Kidney (tissue), 14 donors: ENCODE measurements around the gene RNF214. TPM values are rescaled to one million over a fixed set of nuclear protein-coding genes. Genes with fewer than 3 reads are reported as not detected.

Experiments
- DNase-seq, 5 donors: peaks; one replicate each; pipeline ENCODE4 v3.0.0-alpha.2; 2013 to 2020
- FAIRE-seq: peaks from 2 replicates; lab custom pipeline; 2012; peaks lifted over from hg19 to GRCh38; lab: Jason Lieb, UNC
- H3K27ac ChIP-seq, 2 donors: one replicate each; pipeline ENCODE4 v1.7.0; 2013; ENCODE audit warnings: low read depth in 2 of 2, low read length in 2 of 2, inconsistent platforms in 1 of 2
- H3K27me3 ChIP-seq: one replicate; pipeline ENCODE4 v1.7.1; 2013; ENCODE audit warnings: low read length, inconsistent platforms; ENCODE audit not compliant: control insufficient read depth, insufficient read depth
- H3K36me3 ChIP-seq, 3 donors: one replicate each; pipeline versions ENCODE4 v1.7.0 to v1.7.1; 2013; ENCODE audit warnings: low read length in 3 of 3, control low read depth in 1 of 3, inconsistent platforms in 1 of 3; ENCODE audit not compliant: insufficient read depth in 3 of 3, control insufficient read depth in 2 of 3
- H3K4me1 ChIP-seq, 3 donors: one replicate each; pipeline versions ENCODE4 v1.7.0 to v1.7.1; 2013; ENCODE audit warnings: low read length in 3 of 3, inconsistent platforms in 1 of 3, low read depth in 1 of 3; ENCODE audit not compliant: control insufficient read depth in 2 of 3, insufficient read depth in 2 of 3
- H3K4me3 ChIP-seq, 3 donors: one replicate each; pipeline versions ENCODE4 v1.7.0 to v1.8.1; 2013; ENCODE audit warnings: low read length in 3 of 3, control low read depth in 1 of 3, inconsistent platforms in 1 of 3
- H3K9ac ChIP-seq, 3 donors: one replicate each; pipeline versions ENCODE4 v1.7.0 to v1.7.1; 2013; ENCODE audit warnings: low read length in 3 of 3, control low read depth in 1 of 3, inconsistent platforms in 1 of 3
- H3K9me3 ChIP-seq, 3 donors: one replicate each; pipeline versions ENCODE4 v1.7.0 to v1.7.1; 2013; ENCODE audit warnings: low read length in 3 of 3, control low read depth in 1 of 3, inconsistent platforms in 1 of 3; ENCODE audit not compliant: control insufficient read depth in 2 of 3, insufficient read depth in 1 of 3
- intact Hi-C: fragments of 100-400 bp; cut with DNase I; formaldehyde crosslinking; loops from one replicate; pipeline ENCODE4 v1.11.1; 2022
- polyA plus RNA-seq: library from polyadenylated mRNA; stranded (reverse); fragments of 350-450 nt; fragmentation: Illumina TruSeq; extraction: RNeasy Lipid Tissue Mini Kit (QIAGEN cat#74804); gene quantifications from one replicate; pipeline ENCODE4 v1.2.3, GENCODE V29; 2014; ENCODE audit warnings: low read depth, low replicate concordance; ENCODE audit not compliant: insufficient read depth
- total RNA-seq: library from RNA; stranded (reverse); fragmentation: NEBNext Ultra II Directional; extraction: Animal tissue kit (Norgen Biotek cat#: 25700); gene quantifications from one replicate; pipeline ENCODE4 v1.2.1, GENCODE V29; 2021
- TF ChIP-seq, protein P1 (sequence below): IDR thresholded peaks from 3 replicates; pipeline ENCODE4 v1.5.1; 2012; ENCODE audit warnings: mild to moderate bottlenecking, moderate library complexity, borderline replicate concordance; ENCODE audit not compliant: insufficient read depth; ENCODE audit errors: extremely low read depth
- donor health status: control.
- donor health status: control.
- donor health status: control.
- donor health status: control.
- donor health status: control.
- donor health status: DM: yes; HTN: yes; CAD: no.
- donor health status: Normal renal cell carcinoma (clear cell type).

The RNF214 gene
- total and polyA plus RNA-seq, 2 donors from 2014 or later = 8.5 to 24.7 TPM

- H3K27ac ChIP-seq = no peak overlapping the region
- intact Hi-C loops = no loop called here
- H3K36me3 ChIP-seq = peaks cover 0 to 34% (median 22%) of the 10 kb centered on the region in 3 donors
Measured at GRCh38 chr11:117192401-117192875, 40.0 kb upstream of the RNF214 start.

DNA sequence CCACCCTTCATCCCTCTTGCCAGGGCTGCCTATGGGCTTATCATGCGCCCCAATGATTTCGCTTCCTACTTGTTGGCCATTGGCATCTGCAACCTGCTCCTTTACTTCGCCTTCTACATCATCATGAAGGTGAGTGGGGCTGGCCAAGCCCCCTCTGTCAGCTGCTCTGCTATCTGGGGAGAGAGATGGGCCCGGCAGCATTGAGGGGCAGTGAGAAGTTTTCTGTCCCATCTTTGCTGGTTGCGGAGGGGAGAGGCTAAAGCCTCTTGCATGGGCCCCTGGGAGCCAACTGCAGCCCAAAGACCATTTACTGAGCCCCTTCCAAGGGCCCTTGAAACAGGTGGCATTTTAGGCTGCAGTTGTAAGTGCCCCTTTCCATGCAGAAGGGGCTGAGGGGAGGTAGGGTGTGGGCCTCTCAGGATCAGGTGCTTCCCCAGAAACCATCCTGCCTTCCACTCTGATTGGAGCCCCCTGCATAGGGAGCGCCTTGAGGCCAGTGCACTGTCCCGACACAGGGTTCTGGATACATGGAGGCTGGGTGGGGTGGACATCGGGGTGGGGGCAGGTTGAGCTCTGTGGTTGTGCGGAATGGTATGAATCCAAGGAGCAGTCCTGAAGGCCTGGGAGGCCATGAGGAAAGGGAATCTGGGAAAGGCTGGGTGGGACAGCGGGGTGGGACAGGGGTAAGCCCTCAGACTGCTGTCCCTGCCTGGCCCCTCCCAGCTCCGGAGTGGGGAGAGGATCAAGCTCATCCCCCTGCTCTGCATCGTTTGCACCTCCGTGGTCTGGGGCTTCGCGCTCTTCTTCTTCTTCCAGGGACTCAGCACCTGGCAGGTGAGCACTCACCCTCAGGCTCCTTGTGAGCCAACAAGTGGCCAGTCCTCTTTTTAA is 39.1 kb upstream of the RNF214 start:
- H3K36me3 ChIP-seq = peaks cover 0 to 30% (median 18%) of the 10 kb centered on the region in 3 donors
- no peak overlapping the region for H3K9ac ChIP-seq
- no peaks in the 10 kb centered on the region for H3K27me3 ChIP-seq
- no peak overlapping the region for H3K4me3 ChIP-seq
- H3K4me1 ChIP-seq = no peaks in the 10 kb centered on the region
- DNase-seq = peak in 1 of 5 donors; percentile 48
- intact Hi-C loops = no loop called here
- H3K27ac ChIP-seq = no peak overlapping the region
- FAIRE-seq = no peak
- H3K9me3 ChIP-seq = no peaks in the 10 kb centered on the region
- TF ChIP-seq, protein P1, sequence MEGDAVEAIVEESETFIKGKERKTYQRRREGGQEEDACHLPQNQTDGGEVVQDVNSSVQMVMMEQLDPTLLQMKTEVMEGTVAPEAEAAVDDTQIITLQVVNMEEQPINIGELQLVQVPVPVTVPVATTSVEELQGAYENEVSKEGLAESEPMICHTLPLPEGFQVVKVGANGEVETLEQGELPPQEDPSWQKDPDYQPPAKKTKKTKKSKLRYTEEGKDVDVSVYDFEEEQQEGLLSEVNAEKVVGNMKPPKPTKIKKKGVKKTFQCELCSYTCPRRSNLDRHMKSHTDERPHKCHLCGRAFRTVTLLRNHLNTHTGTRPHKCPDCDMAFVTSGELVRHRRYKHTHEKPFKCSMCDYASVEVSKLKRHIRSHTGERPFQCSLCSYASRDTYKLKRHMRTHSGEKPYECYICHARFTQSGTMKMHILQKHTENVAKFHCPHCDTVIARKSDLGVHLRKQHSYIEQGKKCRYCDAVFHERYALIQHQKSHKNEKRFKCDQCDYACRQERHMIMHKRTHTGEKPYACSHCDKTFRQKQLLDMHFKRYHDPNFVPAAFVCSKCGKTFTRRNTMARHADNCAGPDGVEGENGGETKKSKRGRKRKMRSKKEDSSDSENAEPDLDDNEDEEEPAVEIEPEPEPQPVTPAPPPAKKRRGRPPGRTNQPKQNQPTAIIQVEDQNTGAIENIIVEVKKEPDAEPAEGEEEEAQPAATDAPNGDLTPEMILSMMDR = no peak

More at GRCh38 chr11:117192401-117192875, 40.0 kb upstream of the RNF214 start:
- Histone ChIP-seq H3K9ac (no peak overlapping the region), H3K4me3 (no peak overlapping the region), H3K27me3 (no peaks in the 10 kb centered on the region), H3K9me3 (no peaks in the 10 kb centered on the region), H3K4me1 (no peaks in the 10 kb centered on the region)
- no peak for FAIRE-seq
- peak in 1 of 5 donors; percentile 25 for DNase-seq
- TF ChIP-seq, protein P1 = no peak

GRCh38 chr11:117194267-117194666 is 38.2 kb upstream of the RNF214 start:
- no peaks in the 10 kb centered on the region for H3K4me1 ChIP-seq
- no peak overlapping the region for H3K4me3 ChIP-seq
- H3K36me3 ChIP-seq = peaks cover 0 to 26% (median 13%) of the 10 kb centered on the region in 3 donors
- no peaks in the 10 kb centered on the region for H3K27me3 ChIP-seq
- H3K9ac ChIP-seq = no peak overlapping the region
- DNase-seq = no peak
- intact Hi-C loops = no loop called here
- TF ChIP-seq, protein P1 = no peak
- no peaks in the 10 kb centered on the region for H3K9me3 ChIP-seq
- H3K27ac ChIP-seq = no peak overlapping the region
- FAIRE-seq = no peak
